Neutrophil (primary cell): ENCODE results near the gene EXOG.
"Not testable (repeated sequence)": the region's sequence is repeated elsewhere in the genome, so short reads cannot be mapped to it uniquely, and the experiment has no call there.

Experiments
- H3K27ac ChIP-seq: fragments of 200-600 bp; sonication (generic); 2 replicates; pipeline ENCODE4 v1.5.1; 2016; ENCODE audit warnings: mild to moderate bottlenecking, moderate library complexity
- H3K27me3 ChIP-seq: fragments of 200-600 bp; sonication (generic); 2 replicates; pipeline ENCODE4 v1.6.0; 2016; ENCODE audit warnings: mild to moderate bottlenecking
- H3K36me3 ChIP-seq: fragments of 200-600 bp; sonication (generic); 2 replicates; pipeline ENCODE4 v1.5.1; 2017
- H3K4me1 ChIP-seq, 2 experiments: fragments of 200-600 bp in 1 of 2; sonication (generic) in 1 of 2; 1 replicate in 1 of 2; 2 replicates in 1 of 2; pipeline versions ENCODE4 v1.5.1 to v1.6.1; 2013 to 2016; ENCODE audit warnings: low read depth in 1 of 2, low read length in 1 of 2, mild to moderate bottlenecking in 1 of 2, moderate library complexity in 1 of 2; ENCODE audit not compliant: control insufficient read depth in 1 of 2, insufficient read depth in 1 of 2
- H3K4me3 ChIP-seq, 2 experiments: fragments of 200-600 bp in 1 of 2; sonication (generic) in 1 of 2; 1 replicate in 1 of 2; 2 replicates in 1 of 2; pipeline ENCODE4 v1.5.1; 2013 to 2016; ENCODE audit warnings: low read depth in 1 of 2, low read length in 1 of 2, mild to moderate bottlenecking in 1 of 2, moderate library complexity in 1 of 2
- H3K9me3 ChIP-seq: fragments of 200-600 bp; sonication (generic); 2 replicates; pipeline ENCODE4 v1.5.1; 2016
- CTCF ChIP-seq: fragments of 200-600 bp; sonication (generic); IDR thresholded peaks from 2 replicates; pipeline ENCODE4 v1.5.1; 2016; ENCODE audit warnings: antibody characterized with exemption

EXOG gene

GRCh38 chr3:38564631-38565338 is 68.6 kb downstream of the EXOG start:
- Histone ChIP-seq H3K27me3 (no peaks in the 10 kb centered on the region), H3K4me1 (peaks cover 0 to 3% of the 10 kb centered on the region in 2 experiments), H3K4me3 (no peak overlapping the region), H3K27ac (no peak overlapping the region), H3K9me3 (no peaks in the 10 kb centered on the region), H3K36me3 (no peaks in the 10 kb centered on the region)
- TF ChIP-seq CTCF, result no peak

- Histone ChIP-seq H3K27ac (no peak overlapping the region), H3K36me3 (no peaks in the 10 kb centered on the region), H3K4me3 (no peak overlapping the region), H3K27me3 (no peaks in the 10 kb centered on the region), H3K4me1 (peaks cover 0 to 3% of the 10 kb centered on the region in 2 experiments), H3K9me3 (no peaks in the 10 kb centered on the region)
- TF ChIP-seq CTCF, result no peak
Measured at GRCh38 chr3:38565339-38566214, 69.4 kb downstream of the EXOG start.

- Histone ChIP-seq H3K4me1 (peaks cover 0 to 3% of the 10 kb centered on the region in 2 experiments), H3K4me3 (no peak overlapping the region), H3K27ac (no peak overlapping the region), H3K9me3 (no peaks in the 10 kb centered on the region), H3K36me3 (no peaks in the 10 kb centered on the region), H3K27me3 (no peaks in the 10 kb centered on the region)
- no peak for TF ChIP-seq CTCF
Measured at GRCh38 chr3:38566215-38566528, 70.0 kb downstream of the EXOG start.

- H3K27me3 ChIP-seq, H3K4me1 ChIP-seq, H3K4me3 ChIP-seq, H3K36me3 ChIP-seq, H3K27ac ChIP-seq, H3K9me3 ChIP-seq: not testable (repeated sequence)
Measured at GRCh38 chr3:38566794-38567193, 70.7 kb downstream of the EXOG start.

GRCh38 chr3:38567498-38567897 is 71.4 kb downstream of the EXOG start:
- Histone ChIP-seq H3K27ac (no peak overlapping the region), H3K4me3 (no peak overlapping the region), H3K36me3 (no peaks in the 10 kb centered on the region), H3K9me3 (no peaks in the 10 kb centered on the region), H3K27me3 (no peaks in the 10 kb centered on the region), H3K4me1 (peaks cover 0 to 3% of the 10 kb centered on the region in 2 experiments)
- TF ChIP-seq CTCF, result no peak

- H3K27ac ChIP-seq, result no peak overlapping the region
- H3K4me1 ChIP-seq, result no peaks in the 10 kb centered on the region
- H3K4me3 ChIP-seq, result no peak overlapping the region
- TF ChIP-seq CTCF, result no peak
- H3K27me3 ChIP-seq, result no peaks in the 10 kb centered on the region
- no peaks in the 10 kb centered on the region for H3K9me3 ChIP-seq
- H3K36me3 ChIP-seq, result no peaks in the 10 kb centered on the region
Measured at GRCh38 chr3:38573111-38573510, 77.0 kb downstream of the EXOG start.
